K562 (cell line): ENCODE data around the gene MMP15. TPM values are rescaled to one million over a fixed set of nuclear protein-coding genes. Genes with fewer than 3 reads are reported as not detected.

Source experiments
- BCLAF1 ChIP-seq, 2 experiments: fragments of 450-650 bp in 1 of 2; IDR thresholded peaks; 2 replicates each; pipeline ENCODE4 v1.6.1; 2011 to 2017; ENCODE audit warnings: low read depth in 2 of 2, antibody characterized with exemption in 1 of 2, borderline replicate concordance in 1 of 2, low read length in 1 of 2, mild to moderate bottlenecking in 1 of 2, mixed read lengths in 1 of 2; ENCODE audit not compliant: control insufficient read depth in 1 of 2
- CBX3 ChIP-seq, 2 experiments: IDR thresholded peaks; 1 replicate in 1 of 2; 2 replicates in 1 of 2; pipeline ENCODE4 v1.6.1; 2012; ENCODE audit warnings: inconsistent platforms in 2 of 2, low read length in 2 of 2, borderline replicate concordance in 1 of 2, control low read depth in 1 of 2
- CTCFL ChIP-seq: IDR thresholded peaks from 2 replicates; pipeline ENCODE4 v1.6.1; 2011; ENCODE audit warnings: borderline replicate concordance, low read depth, mild to moderate bottlenecking, moderate library complexity, low read length; ENCODE audit not compliant: insufficient read depth, poor library complexity, severe bottlenecking
- EHMT2 ChIP-seq: fragments of 450-650 bp; IDR thresholded peaks from 2 replicates; pipeline ENCODE4 v1.6.1; 2018; ENCODE audit warnings: antibody characterized with exemption
- NCOA1 ChIP-seq: fragments of 450-650 bp; IDR thresholded peaks from 2 replicates; pipeline ENCODE4 v1.6.1; 2016; ENCODE audit warnings: low read depth
- RBBP5 ChIP-seq: fragments of 200-600 bp; sonication (generic); IDR thresholded peaks from 2 replicates; pipeline ENCODE4 v1.6.1; 2012; ENCODE audit warnings: borderline replicate concordance, mild to moderate bottlenecking, low read length, control low read depth, inconsistent platforms; ENCODE audit not compliant: insufficient read depth, poor library complexity, severe bottlenecking
- SRSF7 ChIP-seq: fragments of 200-400 bp; formaldehyde crosslinking; optimal IDR thresholded peaks from 2 replicates; pipeline ENCODE3; 2017; ENCODE audit warnings: mild to moderate bottlenecking, low read depth, low read length
- polyA plus RNA-seq, 8 experiments: library from polyadenylated mRNA; depleted of rRNA in 4 of 8; stranded (reverse) in 5 of 8; unstranded in 3 of 8; fragments of >200 nt; fragmentation: Nextera tagmentation in 2 of 8; fragmentation: Illumina TruSeq in 1 of 8; extraction: Ambion mirVana in 2 of 8; extraction: Trizol in 1 of 8; gene quantifications; 2 replicates each; pipeline versions ENCODE4 v1.2.1 to v1.2.3, GENCODE V29; 2011 to 2014; ENCODE audit warnings: inconsistent platforms in 1 of 8, missing spikeins in 1 of 8
- total RNA-seq, 7 experiments: library from RNA; depleted of rRNA in 6 of 7; stranded (reverse); fragments of >200 nt in 6 of 7; fragmentation: Illumina TruSeq in 2 of 7; extraction: Trizol in 2 of 7; gene quantifications; 2 replicates each; pipeline versions ENCODE4 v1.2.1 to v1.2.3, GENCODE V29; 2011 to 2021; ENCODE audit warnings: low replicate concordance in 1 of 7

Gene MMP15
- total and polyA plus RNA-seq, 9 of the 15 experiments (the other 6 are each of a cell fraction or from before 2014, with no cell fraction given): 0.01 to 20.4 (median 5.5) TPM

- TF ChIP-seq BCLAF1 (IDR thresholded peaks at IDR 0.05; ENCODE audit: borderline replicate concordance in 1 of 2, control insufficient read depth in 1 of 2, low read depth in 2 of 2, low read length in 1 of 2) (no peak), EHMT2 (peak; percentile 75), NCOA1 (peak; percentile 80), CBX3 (IDR thresholded peaks at IDR 0.05; ENCODE audit: borderline replicate concordance in 1 of 2, low read length in 2 of 2) (peak in 1 of 2 experiments; percentile 65; a peak in 1 of 3 replicates), SRSF7 (no peak), RBBP5 (peak; percentile 50), CTCFL (no peak)
Measured at GRCh38 chr16:57976331-57976796, 49.2 kb upstream of the MMP15 start (continued).
